HEK293 (cell line): Measurements from ENCODE around the gene LAMTOR2.

Experiments used
- CTCF ChIA-PET: fragments of 350-600 bp; formaldehyde crosslinking; extraction: SDS; loops from one replicate; lab custom pipeline; 2021; ENCODE audit warnings: antibody characterized with exemption; lab: Yijun Ruan, JAX
- POLR2A ChIA-PET: fragments of 300-600 bp; formaldehyde crosslinking; extraction: SDS; loops from one replicate; lab custom pipeline; 2020; ENCODE audit warnings: antibody characterized with exemption, inconsistent platforms; lab: Yijun Ruan, JAX
- H3K27ac ChIP-seq: fragments of 200-500 bp; sonication (Bioruptor generic); 2 replicates; pipeline ENCODE4 v1.5.1; 2014; ENCODE audit warnings: low read depth, low read length, control low read depth, inconsistent platforms; ENCODE audit errors: extremely low read depth
- H3K36me3 ChIP-seq, 2 experiments: fragments of 200-500 bp in 1 of 2; sonication (Bioruptor generic) in 1 of 2; 1 replicate in 1 of 2; 2 replicates in 1 of 2; pipeline ENCODE4 v1.5.1; 2014 to 2017; ENCODE audit warnings: inconsistent platforms in 2 of 2, low read length in 2 of 2; ENCODE audit not compliant: control insufficient read depth in 2 of 2, insufficient read depth in 1 of 2
- H3K4me1 ChIP-seq: fragments of 200-500 bp; sonication (Bioruptor generic); 2 replicates; pipeline ENCODE4 v1.5.1; 2014; ENCODE audit warnings: mild to moderate bottlenecking, low read length, inconsistent platforms; ENCODE audit not compliant: control insufficient read depth, insufficient read depth
- H3K4me3 ChIP-seq: 2 replicates; pipeline ENCODE4 v1.5.1; 2011; ENCODE audit warnings: low read depth, mild to moderate bottlenecking, control low read depth, low read length, moderate library complexity
- H3K9me3 ChIP-seq: fragments of 200-500 bp; sonication (Bioruptor generic); 2 replicates; pipeline ENCODE4 v1.5.1; 2014; ENCODE audit warnings: low read depth, low read length, inconsistent platforms; ENCODE audit not compliant: control insufficient read depth, insufficient read depth
- EGR2 ChIP-seq: fragments of 450-650 bp; formaldehyde crosslinking; IDR thresholded peaks from 2 replicates; pipeline ENCODE4 v1.5.1; 2016; ENCODE audit warnings: low read depth, missing biosample characterization, missing genetic modification characterization
- KLF10 ChIP-seq: fragments of 450-650 bp; IDR thresholded peaks from 2 replicates; pipeline ENCODE4 v1.5.1; 2018; ENCODE audit warnings: missing biosample characterization, mild to moderate bottlenecking, missing genetic modification characterization
- PRDM1 ChIP-seq: fragments of 450-650 bp; formaldehyde crosslinking; IDR thresholded peaks from 2 replicates; pipeline ENCODE4; 2016; ENCODE audit warnings: missing biosample characterization, missing genetic modification characterization
- REPIN1 ChIP-seq: fragments of 450-650 bp; formaldehyde crosslinking; IDR thresholded peaks from 2 replicates; pipeline ENCODE4 v1.5.1; 2017; ENCODE audit warnings: missing biosample characterization, missing genetic modification characterization, low read depth
- ZBTB17 ChIP-seq: fragments of 450-650 bp; formaldehyde crosslinking; IDR thresholded peaks from 2 replicates; pipeline ENCODE4 v1.5.1; 2016; ENCODE audit warnings: missing biosample characterization, missing genetic modification characterization
- ZBTB48 ChIP-seq: fragments of 450-650 bp; formaldehyde crosslinking; IDR thresholded peaks from 2 replicates; pipeline ENCODE4 v1.5.1; 2016; ENCODE audit warnings: missing biosample characterization, missing genetic modification characterization
- ZBTB8A ChIP-seq: fragments of 450-650 bp; formaldehyde crosslinking; IDR thresholded peaks from 2 replicates; pipeline ENCODE4 v1.5.1; 2016; ENCODE audit warnings: missing biosample characterization, missing genetic modification characterization
- ZNF175 ChIP-seq: fragments of 450-650 bp; formaldehyde crosslinking; IDR thresholded peaks from 2 replicates; pipeline ENCODE4 v1.5.1; 2016; ENCODE audit warnings: missing biosample characterization, missing genetic modification characterization
- ZNF18 ChIP-seq: fragments of 450-650 bp; formaldehyde crosslinking; IDR thresholded peaks from 2 replicates; pipeline ENCODE4 v1.5.1; 2016; ENCODE audit warnings: missing biosample characterization, missing genetic modification characterization
- ZNF211 ChIP-seq: fragments of 450-650 bp; formaldehyde crosslinking; IDR thresholded peaks from 2 replicates; pipeline ENCODE4 v1.5.1; 2016; ENCODE audit warnings: low read depth, missing biosample characterization, missing genetic modification characterization
- ZNF366 ChIP-seq: fragments of 450-650 bp; formaldehyde crosslinking; conservative IDR thresholded peaks from 2 replicates; pipeline ENCODE4 v1.5.1; 2016; ENCODE audit warnings: missing biosample characterization, missing genetic modification characterization
- ZNF645 ChIP-seq: fragments of 450-650 bp; formaldehyde crosslinking; IDR thresholded peaks from 2 replicates; pipeline ENCODE4; 2016; ENCODE audit warnings: missing biosample characterization, missing genetic modification characterization
- ZNF677 ChIP-seq: fragments of 450-650 bp; IDR thresholded peaks from 2 replicates; pipeline ENCODE4 v1.5.0; 2018; ENCODE audit warnings: missing biosample characterization, mild to moderate bottlenecking, missing genetic modification characterization, moderate library complexity
- TF ChIP-seq, protein P1 (sequence below): fragments of 450-650 bp; formaldehyde crosslinking; IDR thresholded peaks from 2 replicates; pipeline ENCODE4 v1.5.1; 2016; ENCODE audit warnings: missing biosample characterization, missing genetic modification characterization
- TF ChIP-seq, protein P2 (sequence below): fragments of 450-650 bp; formaldehyde crosslinking; IDR thresholded peaks from 2 replicates; pipeline ENCODE4 v1.5.1; 2017; ENCODE audit warnings: missing biosample characterization, mild to moderate bottlenecking, missing genetic modification characterization, moderate library complexity

Gene LAMTOR2

DNA sequence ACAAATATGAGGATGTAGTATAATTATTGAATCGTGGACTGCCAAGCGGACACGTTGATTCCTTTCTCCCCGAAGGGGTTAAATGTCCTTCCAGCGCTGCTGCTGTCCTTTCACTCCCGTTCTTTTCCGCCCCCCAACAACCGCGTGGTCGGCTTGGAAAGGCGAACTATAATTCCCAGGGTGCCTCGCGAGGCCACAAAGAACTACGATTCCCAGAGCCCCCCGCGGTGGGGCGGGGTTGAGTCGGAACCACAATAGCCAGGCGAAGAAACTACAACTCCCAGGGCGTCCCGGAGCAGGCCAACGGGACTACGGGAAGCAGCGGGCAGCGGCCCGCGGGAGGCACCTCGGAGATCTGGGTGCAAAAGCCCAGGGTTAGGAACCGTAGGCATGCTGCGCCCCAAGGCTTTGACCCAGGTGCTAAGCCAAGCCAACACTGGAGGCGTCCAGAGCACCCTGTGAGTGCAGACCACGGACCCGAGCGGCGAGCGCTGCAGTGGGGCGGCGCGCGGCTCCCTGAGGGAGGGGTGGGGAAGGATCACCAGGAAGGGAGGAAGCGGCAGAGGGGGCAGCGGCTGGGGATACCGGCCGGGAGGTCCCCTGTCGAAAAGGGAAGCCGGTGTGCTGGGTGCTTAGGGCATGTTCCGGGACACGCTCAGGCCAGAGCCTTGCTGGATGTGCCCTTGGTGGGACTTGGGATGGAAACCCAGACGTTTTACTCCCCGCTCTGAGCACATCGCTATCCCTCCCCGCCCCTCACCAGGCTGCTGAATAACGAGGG is at the start of gene LAMTOR2 (continued):
- TF ChIP-seq PRDM1 = no peak

DNA sequence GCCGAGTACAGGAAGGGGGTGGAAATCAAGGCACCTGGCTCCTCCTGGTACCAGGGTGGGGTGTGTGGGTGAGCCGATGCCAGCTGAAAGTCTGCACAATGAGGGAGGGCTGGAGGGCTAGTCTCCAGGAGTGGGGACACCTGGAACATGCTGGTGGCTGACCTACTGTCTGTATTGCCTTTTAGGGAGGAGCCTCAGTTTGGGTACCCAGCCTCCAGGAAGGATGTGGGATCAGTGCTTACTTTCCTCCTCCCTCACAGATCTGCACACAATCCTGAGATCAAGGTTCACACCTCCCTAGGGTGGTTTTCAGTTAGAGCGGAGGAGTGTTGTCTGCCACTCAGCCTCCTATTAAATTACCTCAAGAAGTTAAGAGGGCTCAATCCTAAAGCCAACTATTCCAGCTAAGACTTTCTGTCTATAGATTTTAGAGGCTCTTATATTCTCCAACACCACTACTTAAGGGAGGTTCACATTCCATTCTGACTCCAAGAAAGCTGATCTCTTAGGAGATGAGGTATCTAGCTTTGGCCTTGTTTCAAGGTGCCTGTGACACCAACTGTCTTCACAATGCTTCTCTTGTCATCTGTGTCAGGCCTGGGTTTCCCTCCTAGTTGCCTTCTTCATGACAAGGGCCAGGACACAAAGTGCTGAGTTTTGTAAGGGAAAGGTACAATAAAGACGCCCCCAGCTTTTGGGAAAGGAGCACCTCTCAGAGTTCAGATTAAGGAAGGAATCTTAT is 49.6 kb upstream of the LAMTOR2 start:
- Histone ChIP-seq H3K36me3 (peaks cover 6 to 25% of the 10 kb centered on the region in 2 experiments; a peak in 2 of 3 replicates), H3K4me3 (no peak overlapping the region), H3K27ac (no peak overlapping the region), H3K4me1 (no peaks in the 10 kb centered on the region), H3K9me3 (no peaks in the 10 kb centered on the region)
- TF ChIP-seq REPIN1 (tag by site-specific recombination) (no peak), KLF10 (tag by site-specific recombination) (no peak), EGR2 (tag by site-specific recombination) (peak; percentile 39; the same call in 1 of the 2 replicates), ZNF175 (tag by site-specific recombination) (no peak), ZNF18 (tag by site-specific recombination) (no peak), ZBTB17 (tag by site-specific recombination) (0 out of 2 replicates have a peak, but pooled peaks have one; percentile 21), ZNF366 (tag by site-specific recombination) (no peak), ZNF677 (no peak), ZNF211 (tag by site-specific recombination) (no peak), ZBTB8A (tag by site-specific recombination) (no peak)
- POLR2A ChIA-PET = no interaction called here
- CTCF ChIA-PET = interaction anchor here (0.8 to 1.5 kb wide), 4 partner anchors 16 to 134 kb away, joined by 3 to 6 read pairs (median 6); no protein-coding TSS in a partner anchor

- TF ChIP-seq ZBTB48 (tag by site-specific recombination) = no peak
- TF ChIP-seq ZNF645 (tag by site-specific recombination) = no peak
- TF ChIP-seq ZNF18 (tag by site-specific recombination) = no peak
- TF ChIP-seq, protein P1, sequence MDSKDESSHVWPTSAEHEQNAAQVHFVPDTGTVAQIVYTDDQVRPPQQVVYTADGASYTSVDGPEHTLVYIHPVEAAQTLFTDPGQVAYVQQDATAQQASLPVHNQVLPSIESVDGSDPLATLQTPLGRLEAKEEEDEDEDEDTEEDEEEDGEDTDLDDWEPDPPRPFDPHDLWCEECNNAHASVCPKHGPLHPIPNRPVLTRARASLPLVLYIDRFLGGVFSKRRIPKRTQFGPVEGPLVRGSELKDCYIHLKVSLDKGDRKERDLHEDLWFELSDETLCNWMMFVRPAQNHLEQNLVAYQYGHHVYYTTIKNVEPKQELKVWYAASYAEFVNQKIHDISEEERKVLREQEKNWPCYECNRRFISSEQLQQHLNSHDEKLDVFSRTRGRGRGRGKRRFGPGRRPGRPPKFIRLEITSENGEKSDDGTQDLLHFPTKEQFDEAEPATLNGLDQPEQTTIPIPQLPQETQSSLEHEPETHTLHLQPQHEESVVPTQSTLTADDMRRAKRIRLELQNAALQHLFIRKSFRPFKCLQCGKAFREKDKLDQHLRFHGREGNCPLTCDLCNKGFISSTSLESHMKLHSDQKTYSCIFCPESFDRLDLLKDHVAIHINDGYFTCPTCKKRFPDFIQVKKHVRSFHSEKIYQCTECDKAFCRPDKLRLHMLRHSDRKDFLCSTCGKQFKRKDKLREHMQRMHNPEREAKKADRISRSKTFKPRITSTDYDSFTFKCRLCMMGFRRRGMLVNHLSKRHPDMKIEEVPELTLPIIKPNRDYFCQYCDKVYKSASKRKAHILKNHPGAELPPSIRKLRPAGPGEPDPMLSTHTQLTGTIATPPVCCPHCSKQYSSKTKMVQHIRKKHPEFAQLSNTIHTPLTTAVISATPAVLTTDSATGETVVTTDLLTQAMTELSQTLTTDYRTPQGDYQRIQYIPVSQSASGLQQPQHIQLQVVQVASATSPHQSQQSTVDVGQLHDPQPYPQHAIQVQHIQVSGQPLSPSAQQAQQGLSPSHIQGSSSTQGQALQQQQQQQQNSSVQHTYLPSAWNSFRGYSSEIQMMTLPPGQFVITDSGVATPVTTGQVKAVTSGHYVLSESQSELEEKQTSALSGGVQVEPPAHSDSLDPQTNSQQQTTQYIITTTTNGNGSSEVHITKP (tag by site-specific recombination) = peak; percentile 74
- TF ChIP-seq, protein P2, sequence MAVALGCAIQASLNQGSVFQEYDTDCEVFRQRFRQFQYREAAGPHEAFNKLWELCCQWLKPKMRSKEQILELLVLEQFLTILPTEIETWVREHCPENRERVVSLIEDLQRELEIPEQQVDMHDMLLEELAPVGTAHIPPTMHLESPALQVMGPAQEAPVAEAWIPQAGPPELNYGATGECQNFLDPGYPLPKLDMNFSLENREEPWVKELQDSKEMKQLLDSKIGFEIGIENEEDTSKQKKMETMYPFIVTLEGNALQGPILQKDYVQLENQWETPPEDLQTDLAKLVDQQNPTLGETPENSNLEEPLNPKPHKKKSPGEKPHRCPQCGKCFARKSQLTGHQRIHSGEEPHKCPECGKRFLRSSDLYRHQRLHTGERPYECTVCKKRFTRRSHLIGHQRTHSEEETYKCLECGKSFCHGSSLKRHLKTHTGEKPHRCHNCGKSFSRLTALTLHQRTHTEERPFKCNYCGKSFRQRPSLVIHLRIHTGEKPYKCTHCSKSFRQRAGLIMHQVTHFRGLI (tag by site-specific recombination) = peak; percentile 78
- no peak for TF ChIP-seq ZBTB17 (tag by site-specific recombination)
Observed at GRCh38 chr1:156006666-156007376, 47.8 kb upstream of the LAMTOR2 start.

More at GRCh38 chr1:156006666-156007376, 47.8 kb upstream of the LAMTOR2 start:
- ChIA-PET POLR2A (interaction anchor here (0.6 kb wide), 1 partner anchor 654 kb away, joined by 9 read pairs; no protein-coding TSS in a partner anchor), CTCF (interaction anchor here (0.6 to 1.4 kb wide), 3 partner anchors 17 to 72 kb away, joined by 3 to 6 read pairs (median 4); partner anchors contain the start of gene KHDC4)
- Histone ChIP-seq H3K9me3 (no peaks in the 10 kb centered on the region), H3K4me3 (no peak overlapping the region), H3K36me3 (peaks cover 15 to 43% of the 10 kb centered on the region in 2 experiments; a peak in 2 of 3 replicates), H3K27ac (no peak overlapping the region), H3K4me1 (no peaks in the 10 kb centered on the region)
